Measurements from ENCODE around the gene FURIN.

FURIN gene

GRCh38 chr15:90883976-90884718 lies 15.8 kb downstream of the FURIN start, which contains the start of gene FES:
TSS of gene FES (plus strand) at chr15:90884504. CDS start at chr15:90885046, 542 bp downstream.
- DNase-seq, result peak; percentile 71

GRCh38 chr15:90884719-90885431 lies 16.5 kb downstream of the FURIN start:
- DNase-seq, result peak; percentile 12

DNA sequence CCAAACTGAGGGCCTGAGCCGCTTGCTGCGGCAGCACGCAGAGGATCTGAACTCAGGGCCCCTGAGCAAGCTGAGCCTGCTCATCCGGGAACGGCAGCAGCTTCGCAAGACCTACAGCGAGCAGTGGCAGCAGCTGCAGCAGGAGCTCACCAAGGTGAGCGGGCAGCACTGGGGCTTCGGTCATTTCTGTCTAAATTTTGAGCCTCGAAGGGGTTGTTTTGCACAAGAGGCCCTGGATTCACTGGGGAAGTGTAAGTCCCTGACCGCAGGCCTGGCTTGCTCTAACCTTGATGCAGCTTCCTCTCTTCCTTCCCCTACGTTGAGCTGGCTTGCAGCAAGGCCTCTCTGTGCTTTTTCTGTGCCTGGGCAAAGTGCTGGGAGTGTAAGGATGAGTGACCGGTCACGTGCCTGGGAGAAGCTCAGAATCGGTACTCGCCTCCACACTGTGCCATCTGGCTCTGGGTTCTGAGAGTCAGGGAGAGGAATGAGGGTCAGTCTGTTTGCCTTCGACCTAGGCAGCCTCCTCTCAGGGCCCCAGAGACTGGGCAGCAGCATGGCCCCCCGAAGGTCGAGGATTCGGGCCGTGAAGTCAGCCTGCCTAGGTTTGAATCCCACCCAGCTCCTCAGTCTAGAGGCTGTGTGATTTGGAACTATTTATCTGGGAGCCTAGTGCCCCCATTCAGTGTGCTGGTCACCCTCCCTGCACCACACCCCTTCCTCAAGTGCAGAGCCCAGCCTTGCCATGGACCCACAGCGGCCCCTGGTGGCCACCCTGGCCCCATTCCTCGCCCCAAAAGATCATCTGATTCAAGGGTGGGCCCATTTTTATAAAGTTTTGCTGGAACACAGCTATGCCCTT lies 17.3 kb downstream of the FURIN start:
- peak; percentile 88 for DNase-seq

DNA sequence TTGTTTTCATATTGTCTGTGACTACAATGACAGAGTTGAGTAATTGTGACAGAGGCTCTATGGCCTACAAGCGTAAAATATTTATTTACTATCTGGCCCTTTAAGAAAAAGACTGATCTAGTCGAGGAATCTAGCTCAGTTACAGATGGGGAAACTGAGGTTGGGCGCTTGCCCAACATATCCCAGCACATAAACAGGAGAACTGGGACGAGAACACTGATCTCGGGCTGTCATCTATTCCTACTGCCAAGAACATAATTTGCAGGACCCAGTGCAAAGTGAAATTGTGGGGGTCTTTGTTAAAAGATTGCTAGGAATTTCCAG lies 17.9 kb downstream of the FURIN start:
- no peak for DNase-seq

GRCh38 chr15:90887037-90887481 lies 18.7 kb downstream of the FURIN start:
- no peak for DNase-seq

DNA sequence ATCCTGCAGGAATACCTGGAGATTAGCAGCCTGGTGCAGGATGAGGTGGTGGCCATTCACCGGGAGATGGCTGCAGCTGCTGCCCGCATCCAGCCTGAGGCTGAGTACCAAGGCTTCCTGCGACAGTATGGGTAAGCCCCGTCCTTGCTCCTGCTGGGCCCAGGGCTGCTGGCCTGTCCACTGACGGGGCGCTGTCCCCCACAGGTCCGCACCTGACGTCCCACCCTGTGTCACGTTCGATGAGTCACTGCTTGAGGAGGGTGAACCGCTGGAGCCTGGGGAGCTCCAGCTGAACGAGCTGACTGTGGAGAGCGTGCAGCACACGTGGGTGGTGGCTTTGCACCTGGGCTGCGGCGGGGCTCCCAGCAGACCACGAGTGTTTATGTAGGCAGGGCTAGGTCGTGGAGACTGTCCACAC lies 20.9 kb downstream of the FURIN start:
- no peak for DNase-seq

GRCh38 chr15:90889736-90890456 lies 21.5 kb downstream of the FURIN start:
- DNase-seq, result no peak

DNA sequence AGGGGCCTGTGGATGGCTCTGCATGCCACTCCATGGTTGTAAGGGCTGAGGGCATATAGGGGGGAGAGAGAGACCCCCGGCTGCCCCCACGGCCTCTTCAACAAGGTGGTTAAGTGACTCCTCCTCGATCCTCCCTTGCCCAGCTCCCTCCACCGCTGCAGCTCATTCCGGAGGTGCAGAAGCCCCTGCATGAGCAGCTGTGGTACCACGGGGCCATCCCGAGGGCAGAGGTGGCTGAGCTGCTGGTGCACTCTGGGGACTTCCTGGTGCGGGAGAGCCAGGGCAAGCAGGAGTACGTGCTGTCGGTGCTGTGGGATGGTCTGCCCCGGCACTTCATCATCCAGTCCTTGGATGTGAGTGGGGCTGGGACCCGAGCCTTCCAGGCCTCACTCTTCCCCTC lies 22.5 kb downstream of the FURIN start:
- DNase-seq, result no peak

GRCh38 chr15:90891346-90891949 lies 23.1 kb downstream of the FURIN start:
- no peak for DNase-seq

- no peak for DNase-seq
These were observed 23.6 kb downstream of the FURIN start for GRCh38 chr15:90892023-90892422.

DNA sequence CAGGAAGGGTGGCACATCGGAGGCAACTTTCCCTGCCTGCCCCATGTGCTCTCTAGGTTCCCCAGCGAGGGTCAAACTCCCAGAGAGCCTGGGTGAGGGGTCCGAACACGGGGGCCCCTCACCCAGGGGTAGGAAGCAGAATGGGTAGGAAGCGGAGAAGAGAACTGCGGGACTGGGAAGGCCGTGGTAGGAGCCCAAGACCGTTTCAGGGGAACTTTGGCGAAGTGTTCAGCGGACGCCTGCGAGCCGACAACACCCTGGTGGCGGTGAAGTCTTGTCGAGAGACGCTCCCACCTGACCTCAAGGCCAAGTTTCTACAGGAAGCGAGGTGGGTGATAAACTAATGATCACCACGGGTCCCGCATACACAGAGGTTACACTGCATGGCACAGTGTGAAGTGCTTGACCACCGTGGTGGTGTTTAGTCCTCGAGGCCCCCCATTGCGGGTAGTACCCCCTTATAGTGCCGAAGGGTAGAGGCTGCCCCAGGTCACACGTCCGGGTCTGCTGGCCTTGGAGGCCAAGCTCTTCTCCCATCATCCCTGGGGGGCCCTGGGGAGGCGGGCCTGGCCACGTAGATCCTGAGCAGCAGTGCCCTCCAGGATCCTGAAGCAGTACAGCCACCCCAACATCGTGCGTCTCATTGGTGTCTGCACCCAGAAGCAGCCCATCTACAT lies 24.2 kb downstream of the FURIN start:
- no peak for DNase-seq

DNA sequence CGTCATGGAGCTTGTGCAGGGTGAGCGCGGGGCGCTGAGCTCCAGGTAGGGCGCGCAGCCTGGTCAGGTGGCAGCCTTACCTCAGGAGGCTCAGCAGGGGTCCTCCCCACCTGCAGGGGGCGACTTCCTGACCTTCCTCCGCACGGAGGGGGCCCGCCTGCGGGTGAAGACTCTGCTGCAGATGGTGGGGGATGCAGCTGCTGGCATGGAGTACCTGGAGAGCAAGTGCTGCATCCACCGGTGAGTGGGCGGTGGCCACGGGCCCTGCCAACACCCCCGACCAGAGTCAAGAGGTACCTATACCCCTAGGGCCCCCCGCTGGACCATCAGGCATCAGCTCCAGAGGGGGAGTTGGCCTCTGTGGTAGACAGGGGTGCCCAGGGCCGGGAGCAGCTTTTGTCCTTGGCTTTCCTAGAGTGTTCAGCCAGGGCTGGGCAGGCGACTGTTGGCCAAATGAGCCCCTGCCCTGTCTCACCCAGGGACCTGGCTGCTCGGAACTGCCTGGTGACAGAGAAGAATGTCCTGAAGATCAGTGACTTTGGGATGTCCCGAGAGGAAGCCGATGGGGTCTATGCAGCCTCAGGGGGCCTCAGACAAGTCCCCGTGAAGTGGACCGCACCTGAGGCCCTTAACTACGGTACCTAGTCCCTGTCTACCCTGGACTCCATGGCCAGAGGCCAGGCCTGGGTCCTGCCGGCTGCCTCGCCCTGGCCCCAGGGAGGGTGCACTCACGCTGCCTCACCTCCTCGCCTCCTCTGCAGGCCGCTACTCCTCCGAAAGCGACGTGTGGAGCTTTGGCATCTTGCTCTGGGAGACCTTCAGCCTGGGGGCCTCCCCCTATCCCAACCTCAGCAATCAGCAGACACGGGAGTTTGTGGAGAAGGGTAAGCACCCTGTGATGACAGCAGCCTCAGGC lies 25.0 kb downstream of the FURIN start:
- no peak for DNase-seq

DNA sequence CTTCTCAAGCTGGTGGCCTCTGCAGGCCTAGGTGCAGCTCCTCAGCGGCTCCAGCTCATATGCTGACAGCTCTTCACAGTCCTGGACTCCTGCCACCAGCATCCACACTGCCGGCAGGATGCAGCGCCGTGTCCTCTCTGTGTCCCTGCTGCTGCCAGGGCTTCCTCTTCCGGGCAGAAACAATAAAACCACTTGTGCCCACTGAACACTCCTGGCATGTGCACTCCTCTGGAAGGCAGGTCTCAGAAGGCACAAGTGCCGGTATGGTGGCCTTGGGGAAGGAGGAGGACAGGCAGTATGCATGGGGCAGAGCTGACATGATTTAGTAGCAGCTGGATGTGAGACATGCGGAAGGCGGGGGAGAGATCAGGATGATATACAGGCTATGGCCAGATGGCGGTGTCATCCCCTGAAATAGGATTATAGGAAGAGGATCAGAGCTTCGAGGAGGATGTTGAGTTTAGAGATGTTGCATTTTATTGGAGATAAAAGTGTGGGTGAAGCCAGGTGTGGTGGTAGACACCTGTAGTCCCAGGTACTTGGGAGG lies 27.3 kb downstream of the FURIN start:
- peak; percentile 28 for DNase-seq

DNA sequence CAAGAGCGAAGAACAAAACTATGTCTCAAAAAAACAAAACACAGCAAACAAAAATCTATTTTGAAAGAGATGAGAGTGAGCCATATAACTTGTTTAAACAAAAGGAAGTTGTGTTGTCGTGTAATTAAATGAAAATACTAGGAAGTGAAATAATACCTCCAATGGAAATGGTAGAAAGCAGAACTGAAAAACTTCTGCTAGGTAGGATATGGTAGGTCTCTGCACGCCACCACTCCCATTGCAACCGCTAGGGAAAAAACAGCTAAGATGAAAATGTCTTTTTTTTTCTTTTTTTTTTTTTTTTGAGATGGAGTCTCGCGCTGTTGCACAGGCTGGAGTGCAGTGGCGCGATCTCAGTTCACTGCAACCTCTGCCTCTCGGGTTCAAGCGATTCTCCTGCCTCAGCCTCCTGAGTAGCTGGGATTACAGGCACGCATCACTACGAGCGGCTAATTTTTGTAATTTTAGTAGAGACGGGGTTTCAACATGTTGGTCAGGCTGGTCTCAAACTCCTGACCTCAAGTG lies 28.8 kb downstream of the FURIN start:
- DNase-seq, result peak; percentile 45

DNA sequence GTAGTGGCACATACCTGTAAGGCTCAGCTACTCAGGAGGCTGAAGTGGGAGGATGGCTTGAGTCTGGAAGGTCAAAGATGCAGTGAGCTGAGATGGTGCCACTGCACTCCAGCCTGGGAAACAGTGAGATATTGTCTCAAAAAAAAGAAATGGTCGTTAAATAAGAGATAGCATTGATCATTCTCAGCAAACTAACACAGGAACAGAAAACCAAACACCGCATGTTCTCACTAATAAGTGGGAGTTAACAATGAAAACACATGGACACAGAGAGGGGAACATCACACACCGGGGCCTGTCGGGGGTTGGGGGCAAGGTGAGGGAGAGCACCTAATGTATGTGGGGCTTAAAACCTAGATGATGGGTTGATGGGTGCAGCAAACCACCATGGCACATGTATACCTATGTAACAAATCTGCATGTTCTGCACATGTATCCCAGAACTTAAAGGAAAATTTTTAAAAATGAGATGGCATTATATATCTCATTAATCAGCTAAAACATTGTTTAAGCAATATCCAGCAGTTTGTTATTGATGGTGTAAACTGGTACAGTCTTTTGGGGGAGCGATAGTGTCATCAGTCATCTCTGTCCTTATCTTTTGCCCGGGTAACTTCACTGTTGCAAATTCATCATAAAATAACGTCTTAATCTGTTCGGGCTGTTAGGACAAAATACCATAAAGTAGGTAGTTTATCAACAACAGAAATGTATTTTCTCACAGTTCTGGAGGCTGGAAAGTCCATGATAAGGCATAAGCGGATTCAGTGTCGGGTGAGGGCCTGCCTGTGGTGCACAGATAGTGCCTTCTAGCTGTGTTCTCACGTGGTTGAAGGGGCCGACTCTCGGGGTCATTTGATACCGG lies 33.0 kb downstream of the FURIN start:
- DNase-seq, result no peak

GRCh38 chr15:90902040-90902839 lies 33.9 kb downstream of the FURIN start:
- peak; percentile 84 for DNase-seq

- peak; percentile 80 for DNase-seq
These were observed 34.7 kb downstream of the FURIN start, which contains the start of gene MAN2A2 for GRCh38 chr15:90902840-90903732. TSS of gene MAN2A2 (plus strand) at chr15:90903302. CDS start at chr15:90904208, 906 bp downstream.
